Fibroblast of lung (primary cell): ENCODE measurements around the gene IGF1R. TPM values are rescaled to one million over a fixed set of nuclear protein-coding genes. Genes with fewer than 3 reads are reported as not detected.

Experiments
- DNase-seq, 2 donors: peaks; one replicate each; pipeline versions ENCODE4 v3.0.0 to v3.0.0-alpha.2; 2010; ENCODE audit warnings: low read depth in 2 of 2
- H2AFZ ChIP-seq: 2 replicates; pipeline ENCODE4 v1.5.1; 2012; ENCODE audit warnings: low read length, control low read depth, inconsistent platforms
- H3K27ac ChIP-seq: 2 replicates; pipeline ENCODE4 v1.5.1; 2011; ENCODE audit warnings: low read length, control low read depth; ENCODE audit not compliant: insufficient read depth
- H3K27me3 ChIP-seq: 2 replicates; pipeline ENCODE4 v1.5.1; 2011; ENCODE audit warnings: mild to moderate bottlenecking, low read length; ENCODE audit not compliant: control insufficient read depth, insufficient read depth
- H3K36me3 ChIP-seq: 2 replicates; pipeline ENCODE4 v1.5.1; 2011; ENCODE audit warnings: low read length; ENCODE audit not compliant: control insufficient read depth, insufficient read depth
- H3K4me1 ChIP-seq: 2 replicates; pipeline ENCODE4 v1.5.1; 2011; ENCODE audit warnings: low read length; ENCODE audit not compliant: control insufficient read depth, insufficient read depth; ENCODE audit errors: extremely low read depth
- H3K4me2 ChIP-seq: 2 replicates; pipeline ENCODE4 v1.5.1; 2011; ENCODE audit warnings: low read length, control low read depth; ENCODE audit not compliant: insufficient read depth; ENCODE audit errors: extremely low read depth
- H3K4me3 ChIP-seq, 4 experiments: fragments of 200-600 bp in 1 of 4; sonication (generic) in 1 of 4; replicated peaks in 1 of 4; 2 replicates each; pipeline ENCODE4 v1.5.1; 2011 to 2016; ENCODE audit warnings: low read length in 4 of 4, low read depth in 3 of 4, mild to moderate bottlenecking in 3 of 4, control low read depth in 2 of 4, inconsistent platforms in 1 of 4, mixed read lengths in 1 of 4; ENCODE audit not compliant: insufficient read depth in 1 of 4; ENCODE audit errors: control extremely low read depth in 1 of 4
- H3K79me2 ChIP-seq: 2 replicates; pipeline ENCODE4 v1.5.1; 2012; ENCODE audit warnings: mild to moderate bottlenecking, low read length, inconsistent platforms; ENCODE audit not compliant: control insufficient read depth, insufficient read depth
- H3K9ac ChIP-seq: 2 replicates; pipeline ENCODE4 v1.5.1; 2011; ENCODE audit warnings: mild to moderate bottlenecking, low read length, control low read depth; ENCODE audit not compliant: insufficient read depth
- H3K9me3 ChIP-seq: 2 replicates; pipeline ENCODE4 v1.5.1; 2012; ENCODE audit warnings: low read depth, low read length; ENCODE audit not compliant: control insufficient read depth, insufficient read depth
- H4K20me1 ChIP-seq: 2 replicates; pipeline ENCODE4 v1.5.1; 2011; ENCODE audit warnings: low read length; ENCODE audit not compliant: control insufficient read depth, insufficient read depth; ENCODE audit errors: extremely low read depth
- EZH2 ChIP-seq: IDR thresholded peaks from 2 replicates; pipeline ENCODE4 v1.5.1; 2012; ENCODE audit warnings: low read length, control low read depth, mild to moderate bottlenecking; ENCODE audit errors: missing control alignments
- polyA plus RNA-seq, 2 donors: library from polyadenylated mRNA; depleted of rRNA in 1 of 2; stranded (reverse) in 1 of 2; unstranded in 1 of 2; fragments of >200 nt; gene quantifications; 2 replicates each; pipeline ENCODE4 v1.2.1, GENCODE V29; 2011 to 2012; ENCODE audit warnings: missing spikeins in 1 of 2
- total RNA-seq: library from RNA; depleted of rRNA; stranded (reverse); fragments of >200 nt; gene quantifications from 2 replicates; pipeline ENCODE4 v1.2.1, GENCODE V29; 2014
- TF ChIP-seq, protein P1 (sequence below), 2 donors: IDR thresholded peaks in 1 of 2; conservative IDR thresholded peaks in 1 of 2; 1 replicate in 1 of 2; 2 replicates in 1 of 2; pipeline ENCODE4 v1.5.1; 2011 to 2012; ENCODE audit warnings: low read length in 2 of 2, control low read depth in 1 of 2, inconsistent platforms in 1 of 2, low read depth in 1 of 2, mild to moderate bottlenecking in 1 of 2

The IGF1R gene
- total and polyA plus RNA-seq, 2 donors (not counting 1 experiment from before 2014, with no cell fraction given): 14.6 to 28.6 TPM

- Histone ChIP-seq H3K79me2 (peaks cover 31% of the 10 kb centered on the region), H3K27me3 (no peaks in the 10 kb centered on the region), H3K9me3 (no peaks in the 10 kb centered on the region), H3K36me3 (no peaks in the 10 kb centered on the region), H3K9ac (no peak overlapping the region), H3K27ac (no peak overlapping the region), H3K4me2 (no peak overlapping the region), H4K20me1 (no peaks in the 10 kb centered on the region), H3K4me3 (no peak overlapping the region), H2AFZ (no peak overlapping the region), H3K4me1 (peaks cover 16% of the 10 kb centered on the region)
- TF ChIP-seq EZH2: no peak
- TF ChIP-seq, protein P1, sequence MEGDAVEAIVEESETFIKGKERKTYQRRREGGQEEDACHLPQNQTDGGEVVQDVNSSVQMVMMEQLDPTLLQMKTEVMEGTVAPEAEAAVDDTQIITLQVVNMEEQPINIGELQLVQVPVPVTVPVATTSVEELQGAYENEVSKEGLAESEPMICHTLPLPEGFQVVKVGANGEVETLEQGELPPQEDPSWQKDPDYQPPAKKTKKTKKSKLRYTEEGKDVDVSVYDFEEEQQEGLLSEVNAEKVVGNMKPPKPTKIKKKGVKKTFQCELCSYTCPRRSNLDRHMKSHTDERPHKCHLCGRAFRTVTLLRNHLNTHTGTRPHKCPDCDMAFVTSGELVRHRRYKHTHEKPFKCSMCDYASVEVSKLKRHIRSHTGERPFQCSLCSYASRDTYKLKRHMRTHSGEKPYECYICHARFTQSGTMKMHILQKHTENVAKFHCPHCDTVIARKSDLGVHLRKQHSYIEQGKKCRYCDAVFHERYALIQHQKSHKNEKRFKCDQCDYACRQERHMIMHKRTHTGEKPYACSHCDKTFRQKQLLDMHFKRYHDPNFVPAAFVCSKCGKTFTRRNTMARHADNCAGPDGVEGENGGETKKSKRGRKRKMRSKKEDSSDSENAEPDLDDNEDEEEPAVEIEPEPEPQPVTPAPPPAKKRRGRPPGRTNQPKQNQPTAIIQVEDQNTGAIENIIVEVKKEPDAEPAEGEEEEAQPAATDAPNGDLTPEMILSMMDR (conservative IDR thresholded peaks at IDR 0.05 in 1 of 2, IDR thresholded peaks at IDR 0.05 in 1 of 2; ENCODE audit: low read depth in 1 of 2, low read length in 2 of 2): no peak
- no peak for DNase-seq
Observed at GRCh38 chr15:98801234-98801561, 152.9 kb downstream of the IGF1R start.

DNA sequence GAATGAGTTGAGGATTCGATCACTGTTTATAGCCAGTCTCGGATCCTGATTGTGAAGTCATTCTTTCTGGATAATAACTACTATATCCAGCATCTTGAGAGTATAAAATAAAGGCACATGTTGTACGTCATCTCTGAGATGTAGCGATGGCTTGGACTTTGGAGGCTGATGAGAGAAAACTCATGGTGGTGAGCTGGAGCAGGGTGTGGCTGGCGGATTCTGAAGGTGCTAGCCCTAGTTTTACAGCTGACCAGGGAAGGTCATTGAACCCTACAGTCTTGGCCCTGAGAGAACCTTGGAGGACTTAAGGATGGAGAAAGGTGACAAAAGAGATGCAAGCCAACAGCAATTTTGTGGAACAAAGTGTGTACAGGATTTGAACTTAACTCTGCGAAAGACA lies 153.8 kb downstream of the IGF1R start:
- peaks cover 18% of the 10 kb centered on the region for H3K4me1 ChIP-seq
- TF ChIP-seq EZH2: no peak
- TF ChIP-seq, protein P1 (conservative IDR thresholded peaks at IDR 0.05 in 1 of 2, IDR thresholded peaks at IDR 0.05 in 1 of 2; ENCODE audit: low read depth in 1 of 2, low read length in 2 of 2): no peak
- no peak overlapping the region for H2AFZ ChIP-seq
- no peak overlapping the region for H3K4me3 ChIP-seq
- H3K9ac ChIP-seq: no peak overlapping the region
- H4K20me1 ChIP-seq: no peaks in the 10 kb centered on the region
- H3K9me3 ChIP-seq: no peaks in the 10 kb centered on the region
- H3K79me2 ChIP-seq: peaks cover 26% of the 10 kb centered on the region
- H3K36me3 ChIP-seq: no peaks in the 10 kb centered on the region
- no peak for DNase-seq
- no peaks in the 10 kb centered on the region for H3K27me3 ChIP-seq
- H3K4me2 ChIP-seq: no peak overlapping the region
- H3K27ac ChIP-seq: no peak overlapping the region

- H3K4me3 ChIP-seq: no peak overlapping the region
- H3K36me3 ChIP-seq: no peaks in the 10 kb centered on the region
- H3K79me2 ChIP-seq: peaks cover 17% of the 10 kb centered on the region
- no peak overlapping the region for H3K9ac ChIP-seq
- H2AFZ ChIP-seq: no peak overlapping the region
- H3K4me1 ChIP-seq: peaks cover 18% of the 10 kb centered on the region
- no peaks in the 10 kb centered on the region for H3K9me3 ChIP-seq
- TF ChIP-seq, protein P1 (conservative IDR thresholded peaks at IDR 0.05 in 1 of 2, IDR thresholded peaks at IDR 0.05 in 1 of 2; ENCODE audit: low read depth in 1 of 2, low read length in 2 of 2): no peak
- no peak for TF ChIP-seq EZH2
- DNase-seq: peak; percentile 49 to 80
- H4K20me1 ChIP-seq: no peaks in the 10 kb centered on the region
- no peak overlapping the region for H3K27ac ChIP-seq
- H3K4me2 ChIP-seq: no peak overlapping the region
- H3K27me3 ChIP-seq: no peaks in the 10 kb centered on the region
Observed at GRCh38 chr15:98803228-98804056, 155.1 kb downstream of the IGF1R start.
